ENCODE data around the gene VAPA.

VAPA gene

GRCh38 chr18:9944805-9945204, 31.0 kb downstream of the VAPA start:
- no peak for DNase-seq

- DNase-seq: no peak
Observed at GRCh38 chr18:9946831-9947230, 33.0 kb downstream of the VAPA start.

GRCh38 chr18:9947248-9947647, 33.4 kb downstream of the VAPA start:
- no peak for DNase-seq

- no peak for DNase-seq
Observed at GRCh38 chr18:9949315-9949714, 35.5 kb downstream of the VAPA start.

- DNase-seq: no peak
Observed at GRCh38 chr18:9949861-9950260, 36.0 kb downstream of the VAPA start.

GRCh38 chr18:9950289-9951016, 36.6 kb downstream of the VAPA start:
- DNase-seq: peak; percentile 46

GRCh38 chr18:9951022-9951859, 37.4 kb downstream of the VAPA start:
- peak; percentile 65 for DNase-seq

GRCh38 chr18:9952633-9953416, 39.0 kb downstream of the VAPA start:
- peak; percentile 46 for DNase-seq

- DNase-seq: no peak
Observed at GRCh38 chr18:9958861-9959399, 45.1 kb downstream of the VAPA start.

- no peak for DNase-seq
Observed at GRCh38 chr18:9959564-9959963, 45.7 kb downstream of the VAPA start.

GRCh38 chr18:9960258-9960904, 46.6 kb downstream of the VAPA start:
- no peak for DNase-seq

- DNase-seq: peak; percentile 25
Observed at GRCh38 chr18:9961041-9961440, 47.2 kb downstream of the VAPA start.

- DNase-seq: peak; percentile 54
Observed at GRCh38 chr18:9965711-9966624, 52.2 kb downstream of the VAPA start.

- DNase-seq: peak; percentile 46
Observed at GRCh38 chr18:9968081-9968848, 54.4 kb downstream of the VAPA start.

GRCh38 chr18:9969247-9969646, 55.4 kb downstream of the VAPA start:
- no peak for DNase-seq

- DNase-seq: peak; percentile 72
Observed at GRCh38 chr18:9971313-9971920, 57.6 kb downstream of the VAPA start.

GRCh38 chr18:9973470-9973869, 59.7 kb downstream of the VAPA start:
- DNase-seq: no peak

GRCh38 chr18:9974279-9974915, 60.6 kb downstream of the VAPA start:
- no peak for DNase-seq

GRCh38 chr18:9975658-9976057, 61.8 kb downstream of the VAPA start:
- DNase-seq: no peak

- no peak for DNase-seq
Observed at GRCh38 chr18:9982711-9983110, 68.9 kb downstream of the VAPA start.

All from fibroblast of skin of right biceps (primary cell).